ENCODE measurements around the gene TRIM54.

DNA sequence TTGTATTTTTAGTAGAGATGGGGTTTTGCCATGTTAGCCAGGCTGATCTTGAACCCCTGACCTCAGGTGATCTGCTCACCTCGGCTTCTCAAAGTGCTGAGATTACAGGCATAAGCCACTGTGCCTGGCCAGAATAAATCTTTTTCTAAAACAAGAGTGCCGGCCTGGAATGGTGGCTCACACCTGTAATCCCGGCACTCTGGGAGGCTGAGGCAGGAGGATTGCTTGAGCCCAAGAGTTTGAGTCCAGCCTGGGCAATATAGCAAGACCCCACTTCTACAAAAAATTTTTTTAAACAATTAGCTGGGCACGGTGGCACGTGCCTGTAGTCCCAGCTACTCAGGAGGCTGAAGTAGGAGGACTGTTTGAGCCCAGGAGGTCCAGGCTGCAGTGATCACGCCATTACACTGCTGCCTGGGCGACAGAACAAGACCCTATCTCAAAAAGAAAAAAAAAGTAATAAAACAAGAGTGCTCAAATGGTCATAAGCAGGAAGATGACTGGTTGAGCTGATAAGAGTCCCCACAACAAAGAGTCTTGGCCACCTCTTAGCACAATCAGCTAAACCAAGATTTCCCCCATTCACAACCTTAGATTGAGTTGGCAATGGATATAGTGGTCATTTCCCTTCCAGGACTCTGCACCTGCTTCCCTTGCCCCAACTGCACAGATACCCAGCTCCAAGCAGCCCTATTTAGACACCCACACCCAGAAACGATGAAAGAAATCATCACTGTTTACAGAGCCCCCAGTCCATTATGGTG is 31.8 kb downstream of the TRIM54 start:
- TF ChIP-seq, protein P1, sequence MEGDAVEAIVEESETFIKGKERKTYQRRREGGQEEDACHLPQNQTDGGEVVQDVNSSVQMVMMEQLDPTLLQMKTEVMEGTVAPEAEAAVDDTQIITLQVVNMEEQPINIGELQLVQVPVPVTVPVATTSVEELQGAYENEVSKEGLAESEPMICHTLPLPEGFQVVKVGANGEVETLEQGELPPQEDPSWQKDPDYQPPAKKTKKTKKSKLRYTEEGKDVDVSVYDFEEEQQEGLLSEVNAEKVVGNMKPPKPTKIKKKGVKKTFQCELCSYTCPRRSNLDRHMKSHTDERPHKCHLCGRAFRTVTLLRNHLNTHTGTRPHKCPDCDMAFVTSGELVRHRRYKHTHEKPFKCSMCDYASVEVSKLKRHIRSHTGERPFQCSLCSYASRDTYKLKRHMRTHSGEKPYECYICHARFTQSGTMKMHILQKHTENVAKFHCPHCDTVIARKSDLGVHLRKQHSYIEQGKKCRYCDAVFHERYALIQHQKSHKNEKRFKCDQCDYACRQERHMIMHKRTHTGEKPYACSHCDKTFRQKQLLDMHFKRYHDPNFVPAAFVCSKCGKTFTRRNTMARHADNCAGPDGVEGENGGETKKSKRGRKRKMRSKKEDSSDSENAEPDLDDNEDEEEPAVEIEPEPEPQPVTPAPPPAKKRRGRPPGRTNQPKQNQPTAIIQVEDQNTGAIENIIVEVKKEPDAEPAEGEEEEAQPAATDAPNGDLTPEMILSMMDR (IDR thresholded peaks at IDR 0.05): no peak
- no peak for TF ChIP-seq POLR2A (IDR thresholded peaks at IDR 0.05)

Data from right lobe of liver (tissue), 4 donors.